Glutamatergic neuron (in vitro differentiated cells): ENCODE measurements around the gene GABBR1. TPM values are rescaled to one million over a fixed set of nuclear protein-coding genes. Genes with fewer than 3 reads are reported as not detected.

Experiments used
- DNase-seq: peaks from one replicate; pipeline ENCODE4 v3.0.0; 2022
- H3K27ac Mint-ChIP-seq: one replicate; pipeline ENCODE4 v1.8.0; 2020; ENCODE audit warnings: mild to moderate bottlenecking, mixed read lengths, inconsistent platforms; ENCODE audit not compliant: unreplicated experiment
- H3K27me3 Mint-ChIP-seq: one replicate; pipeline ENCODE4 v1.8.0; 2020; ENCODE audit warnings: mild to moderate bottlenecking, moderate library complexity, mixed read lengths, inconsistent platforms; ENCODE audit not compliant: unreplicated experiment
- H3K36me3 Mint-ChIP-seq: one replicate; pipeline ENCODE4 v1.8.0; 2020; ENCODE audit warnings: mild to moderate bottlenecking, mixed read lengths, inconsistent platforms; ENCODE audit not compliant: unreplicated experiment
- H3K4me1 Mint-ChIP-seq: one replicate; pipeline ENCODE4 v1.8.0; 2020; ENCODE audit warnings: mild to moderate bottlenecking, low read depth, mixed read lengths, inconsistent platforms; ENCODE audit not compliant: unreplicated experiment
- H3K4me3 Mint-ChIP-seq: one replicate; pipeline ENCODE4 v1.8.0; 2020; ENCODE audit warnings: mild to moderate bottlenecking, mixed read lengths, inconsistent platforms; ENCODE audit not compliant: unreplicated experiment
- H3K9me3 Mint-ChIP-seq: one replicate; pipeline ENCODE4 v1.8.0; 2020; ENCODE audit warnings: mild to moderate bottlenecking, moderate library complexity, mixed read lengths, inconsistent platforms; ENCODE audit not compliant: unreplicated experiment
- total RNA-seq: library from RNA; stranded (reverse); fragmentation: NEBNext Ultra II Directional; extraction: Animal tissue kit (Norgen Biotek cat#: 25700); gene quantifications from one replicate; pipeline ENCODE4 v1.2.1, GENCODE V29; 2021; ENCODE audit not compliant: unreplicated experiment
- TF ChIP-seq, protein P1 (sequence below): fragments of 200-600 bp; sonication (generic); IDR thresholded peaks from one replicate; pipeline ENCODE4 v1.5.0; 2021; ENCODE audit not compliant: partially characterized antibody, unreplicated experiment

The GABBR1 gene
- total RNA-seq, 1 donor from 2014 or later: 158 TPM

DNA sequence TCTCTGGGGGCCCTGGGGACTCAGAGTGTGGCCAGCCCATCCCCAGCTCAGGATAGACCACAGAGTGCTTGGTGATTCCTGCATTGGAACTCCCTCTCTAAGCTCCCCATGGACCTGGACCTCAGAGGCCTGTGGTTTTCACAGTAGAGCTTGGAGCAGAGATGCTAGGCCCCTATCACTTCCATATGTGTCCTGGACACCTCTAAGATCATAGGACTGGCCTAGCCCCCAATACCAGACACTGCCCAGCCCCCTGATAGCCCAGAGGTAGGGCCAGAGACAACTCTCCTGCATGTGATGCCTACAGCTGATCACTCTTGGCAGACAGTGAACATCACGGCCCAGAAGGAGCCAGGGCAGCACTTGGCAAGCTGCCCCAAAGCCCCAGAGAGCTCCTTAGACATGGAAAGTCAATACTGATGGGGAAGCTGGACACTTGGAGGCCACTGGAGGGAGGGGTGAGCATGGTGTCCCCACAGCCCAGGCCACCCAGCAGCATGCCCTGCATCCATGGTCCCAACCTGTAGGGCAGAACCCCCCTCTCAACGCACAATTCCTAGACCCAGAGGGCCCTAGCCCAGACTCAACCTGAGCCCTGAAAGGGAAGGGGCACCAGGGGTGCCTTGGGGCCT lies 100.5 kb downstream of the GABBR1 start:
- H3K4me1 Mint-ChIP-seq: no peaks in the 10 kb centered on the region
- TF ChIP-seq, protein P1, sequence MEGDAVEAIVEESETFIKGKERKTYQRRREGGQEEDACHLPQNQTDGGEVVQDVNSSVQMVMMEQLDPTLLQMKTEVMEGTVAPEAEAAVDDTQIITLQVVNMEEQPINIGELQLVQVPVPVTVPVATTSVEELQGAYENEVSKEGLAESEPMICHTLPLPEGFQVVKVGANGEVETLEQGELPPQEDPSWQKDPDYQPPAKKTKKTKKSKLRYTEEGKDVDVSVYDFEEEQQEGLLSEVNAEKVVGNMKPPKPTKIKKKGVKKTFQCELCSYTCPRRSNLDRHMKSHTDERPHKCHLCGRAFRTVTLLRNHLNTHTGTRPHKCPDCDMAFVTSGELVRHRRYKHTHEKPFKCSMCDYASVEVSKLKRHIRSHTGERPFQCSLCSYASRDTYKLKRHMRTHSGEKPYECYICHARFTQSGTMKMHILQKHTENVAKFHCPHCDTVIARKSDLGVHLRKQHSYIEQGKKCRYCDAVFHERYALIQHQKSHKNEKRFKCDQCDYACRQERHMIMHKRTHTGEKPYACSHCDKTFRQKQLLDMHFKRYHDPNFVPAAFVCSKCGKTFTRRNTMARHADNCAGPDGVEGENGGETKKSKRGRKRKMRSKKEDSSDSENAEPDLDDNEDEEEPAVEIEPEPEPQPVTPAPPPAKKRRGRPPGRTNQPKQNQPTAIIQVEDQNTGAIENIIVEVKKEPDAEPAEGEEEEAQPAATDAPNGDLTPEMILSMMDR: no peak
- peaks cover 1% of the 10 kb centered on the region for H3K9me3 Mint-ChIP-seq
- H3K27me3 Mint-ChIP-seq: peaks cover 1% of the 10 kb centered on the region
- H3K27ac Mint-ChIP-seq: no peak overlapping the region
- DNase-seq: no peak
- no peak overlapping the region for H3K4me3 Mint-ChIP-seq
- no peaks in the 10 kb centered on the region for H3K36me3 Mint-ChIP-seq

DNA sequence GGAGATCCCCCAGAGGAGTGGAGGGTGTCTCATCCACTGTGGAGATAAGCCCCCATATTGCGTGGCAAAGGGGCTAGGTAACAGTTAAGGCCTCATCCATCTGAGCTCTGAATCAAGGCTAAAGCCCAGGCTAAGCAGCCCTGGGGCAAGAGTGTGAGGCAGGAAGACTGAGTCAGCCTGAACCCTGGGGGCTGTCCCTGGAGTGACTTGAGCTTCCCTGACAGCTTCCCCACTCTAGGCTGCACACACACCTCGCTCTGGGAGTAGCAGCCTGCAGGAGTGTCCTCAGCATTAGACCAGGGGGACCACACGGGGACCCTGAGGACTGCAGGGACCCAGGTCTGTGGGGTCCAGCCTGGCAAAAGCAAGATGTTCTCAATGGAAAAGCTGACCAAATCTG lies 101.3 kb downstream of the GABBR1 start:
- peaks cover 1% of the 10 kb centered on the region for H3K9me3 Mint-ChIP-seq
- H3K27ac Mint-ChIP-seq: no peak overlapping the region
- no peaks in the 10 kb centered on the region for H3K36me3 Mint-ChIP-seq
- no peaks in the 10 kb centered on the region for H3K27me3 Mint-ChIP-seq
- no peak for DNase-seq
- TF ChIP-seq, protein P1: no peak
- no peaks in the 10 kb centered on the region for H3K4me1 Mint-ChIP-seq
- H3K4me3 Mint-ChIP-seq: no peak overlapping the region

DNA sequence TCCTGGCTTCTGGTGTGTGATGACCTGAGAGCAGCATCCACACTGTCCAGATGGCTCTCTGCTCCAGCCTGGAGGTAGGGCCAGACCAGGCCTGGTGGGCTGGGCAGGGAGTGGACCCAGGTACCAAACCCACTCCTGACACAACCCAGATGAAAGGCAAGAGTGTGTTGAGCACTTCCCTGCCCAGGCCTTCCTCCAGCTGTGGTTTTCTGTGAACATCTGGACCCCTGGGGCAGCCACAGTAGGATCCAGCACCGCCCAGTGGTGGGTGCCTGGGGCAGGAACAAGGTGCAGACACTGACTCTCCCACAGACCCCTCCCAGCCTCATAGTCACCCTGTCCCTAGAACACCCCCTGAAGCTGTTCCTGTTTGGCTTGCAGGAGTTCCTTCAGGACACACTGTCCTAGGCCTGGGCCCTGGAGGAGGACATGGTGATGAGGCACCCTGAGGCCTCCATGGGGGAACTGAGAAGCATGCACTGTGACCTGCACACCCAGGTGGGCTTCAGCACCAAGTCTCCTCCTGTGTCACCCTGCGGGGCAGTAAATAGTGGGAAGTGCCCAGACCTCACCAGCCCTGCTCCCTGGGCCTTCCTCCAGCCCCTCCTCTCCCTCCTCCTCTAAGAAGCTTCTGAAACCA lies 102.2 kb downstream of the GABBR1 start:
- no peak for DNase-seq
- TF ChIP-seq, protein P1: no peak
- H3K4me3 Mint-ChIP-seq: no peak overlapping the region
- H3K27ac Mint-ChIP-seq: no peak overlapping the region
- no peaks in the 10 kb centered on the region for H3K4me1 Mint-ChIP-seq
- H3K27me3 Mint-ChIP-seq: no peaks in the 10 kb centered on the region
- peaks cover 1% of the 10 kb centered on the region for H3K9me3 Mint-ChIP-seq
- H3K36me3 Mint-ChIP-seq: no peaks in the 10 kb centered on the region

DNA sequence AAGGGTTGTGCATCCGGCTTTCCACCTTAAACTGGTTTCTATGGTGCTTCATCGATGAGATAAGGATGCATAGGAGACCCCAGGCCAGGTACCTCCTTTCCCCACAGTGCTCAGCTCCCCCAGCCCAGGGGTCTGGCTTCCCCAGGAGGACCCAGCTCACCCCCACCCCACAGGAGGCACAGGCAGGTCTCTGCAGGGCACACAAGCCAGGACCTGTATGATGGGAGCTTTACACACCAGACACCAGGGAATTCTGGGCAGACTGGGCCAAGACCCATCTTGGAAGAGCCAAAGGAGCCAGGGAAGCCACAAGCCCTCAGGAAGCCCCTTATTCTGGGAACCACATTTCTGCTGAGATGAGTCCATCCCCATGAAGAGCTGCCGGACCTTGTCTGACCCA lies 103.0 kb downstream of the GABBR1 start:
- no peaks in the 10 kb centered on the region for H3K36me3 Mint-ChIP-seq
- H3K9me3 Mint-ChIP-seq: peaks cover 1% of the 10 kb centered on the region
- H3K4me3 Mint-ChIP-seq: no peak overlapping the region
- H3K4me1 Mint-ChIP-seq: no peaks in the 10 kb centered on the region
- H3K27ac Mint-ChIP-seq: no peak overlapping the region
- TF ChIP-seq, protein P1: no peak
- no peak for DNase-seq
- H3K27me3 Mint-ChIP-seq: no peaks in the 10 kb centered on the region

DNA sequence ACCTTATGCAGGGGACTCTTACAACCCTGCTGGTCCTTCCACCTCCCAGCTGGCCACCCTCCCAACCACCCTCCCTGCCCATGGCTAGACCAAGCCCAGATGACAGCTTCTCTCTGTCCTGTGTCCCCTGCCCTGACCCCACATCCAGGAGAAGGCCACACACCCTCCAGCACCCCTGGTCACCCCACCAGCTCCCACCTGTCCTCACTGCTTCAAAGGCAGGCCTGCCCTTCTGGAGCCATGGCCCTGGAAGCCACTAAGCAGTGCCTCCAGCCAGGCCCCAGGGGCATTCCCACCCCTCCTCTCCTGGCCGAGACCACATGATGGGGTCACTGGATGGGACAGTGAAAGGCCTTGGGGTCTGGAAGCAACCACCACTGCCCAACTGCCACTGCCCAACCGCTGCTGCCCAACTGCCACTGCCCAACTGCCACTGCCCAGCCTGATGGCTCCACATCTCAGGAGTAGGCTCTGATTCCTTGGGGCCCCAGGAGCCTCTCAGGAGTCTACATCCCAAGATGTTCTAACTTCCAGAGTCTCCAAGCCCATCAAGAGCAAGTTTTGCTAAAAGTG lies 103.9 kb downstream of the GABBR1 start:
- Mint-ChIP-seq H3K4me3 (no peak overlapping the region), H3K27ac (no peak overlapping the region), H3K4me1 (no peaks in the 10 kb centered on the region), H3K36me3 (no peaks in the 10 kb centered on the region), H3K27me3 (no peaks in the 10 kb centered on the region), H3K9me3 (peaks cover 1% of the 10 kb centered on the region)
- no peak for DNase-seq
- TF ChIP-seq, protein P1: no peak
